Measurements from ENCODE around the gene CYP4F22. TPM values are rescaled to one million over a fixed set of nuclear protein-coding genes. Genes with fewer than 3 reads are reported as not detected.

Gene CYP4F22
- total and polyA plus RNA-seq, 2 of the 8 experiments (the other 6 are each of a cell fraction or from before 2014, with no cell fraction given) = not detected

- no peak for TF ChIP-seq SRF (IDR thresholded peaks at IDR 0.05; ENCODE audit: low read depth, low read length)
- no peak for TF ChIP-seq RBBP5 (IDR thresholded peaks at IDR 0.05; ENCODE audit: borderline replicate concordance, low read depth, low read length)
- TF ChIP-seq EZH2 (IDR thresholded peaks at IDR 0.05; ENCODE audit: low read depth, low read length, severe bottlenecking) = no peak
- no peak for TF ChIP-seq TAF7 (optimal IDR thresholded peaks at IDR 0.05; ENCODE audit: borderline replicate concordance, low read depth, low read length)
- no peak for TF ChIP-seq SIRT6 (IDR thresholded peaks at IDR 0.05; ENCODE audit: low read length)
- TF ChIP-seq MAX (IDR thresholded peaks at IDR 0.05) = no peak
- no peak for TF ChIP-seq GTF2F1 (IDR thresholded peaks at IDR 0.05; ENCODE audit: borderline replicate concordance, low read depth, low read length)
These were observed 69.0 kb downstream of the CYP4F22 start (continued) for GRCh38 chr19:15577184-15577771.
